ENCODE measurements around the gene ZNF227. TPM values are rescaled to one million over a fixed set of nuclear protein-coding genes. Genes with fewer than 3 reads are reported as not detected.

ZNF227 gene
- total RNA-seq, 1 donor from 2014 or later, result 18.2 TPM

- TF ChIP-seq CTCF (IDR thresholded peaks at IDR 0.05; ENCODE audit: insufficient read depth, low read depth, low read length) (no peak), EZH2 (IDR thresholded peaks at IDR 0.05; ENCODE audit: insufficient read depth, low read length) (no peak)
- Histone ChIP-seq H3K27ac (ENCODE audit: low read depth, low read length) (no peak overlapping the region), H4K20me1 (ENCODE audit: insufficient read depth, low read length) (no peaks in the 10 kb centered on the region), H3K4me3 (ENCODE audit: insufficient read depth, low read depth, low read length) (no peak overlapping the region), H2AFZ (ENCODE audit: low read depth, low read length) (no peak overlapping the region), H3K36me3 (ENCODE audit: insufficient read depth, low read length) (no peaks in the 10 kb centered on the region), H3K9me3 (ENCODE audit: insufficient read depth, low read depth, low read length) (no peaks in the 10 kb centered on the region), H3K79me2 (ENCODE audit: insufficient read depth, low read length) (no peaks in the 10 kb centered on the region), H3K4me2 (ENCODE audit: low read length) (no peak overlapping the region), H3K27me3 (ENCODE audit: insufficient read depth, low read length) (no peaks in the 10 kb centered on the region), H3K4me1 (ENCODE audit: insufficient read depth, low read length) (no peaks in the 10 kb centered on the region), H3K9ac (ENCODE audit: low read length) (no peak overlapping the region)
- Mint-ChIP-seq H3K27ac (ENCODE audit: unreplicated experiment) (no peak overlapping the region), H3K36me3 (ENCODE audit: low read depth, unreplicated experiment) (peaks cover 2% of the 10 kb centered on the region), H3K9me3 (ENCODE audit: unreplicated experiment) (peaks cover 2% of the 10 kb centered on the region), H3K27me3 (ENCODE audit: low read depth, unreplicated experiment) (no peaks in the 10 kb centered on the region), H3K4me1 (ENCODE audit: low read depth, unreplicated experiment) (no peaks in the 10 kb centered on the region), H3K4me3 (ENCODE audit: unreplicated experiment) (no peak overlapping the region)
- DNase-seq (ENCODE audit: low read depth) (no peak), FAIRE-seq (no peak)
Measured at GRCh38 chr19:44192127-44192526, 20.2 kb upstream of the ZNF227 start.

GRCh38 chr19:44196772-44197171, 15.6 kb upstream of the ZNF227 start:
- no peak for FAIRE-seq
- DNase-seq (ENCODE audit: low read depth), result no peak
- no peak overlapping the region for H3K4me3 Mint-ChIP-seq (ENCODE audit: unreplicated experiment)
- TF ChIP-seq CTCF (IDR thresholded peaks at IDR 0.05; ENCODE audit: insufficient read depth, low read depth, low read length) (no peak), EZH2 (IDR thresholded peaks at IDR 0.05; ENCODE audit: insufficient read depth, low read length) (no peak)
- no peak overlapping the region for H3K27ac Mint-ChIP-seq (ENCODE audit: unreplicated experiment)
- no peaks in the 10 kb centered on the region for H3K4me1 Mint-ChIP-seq (ENCODE audit: low read depth, unreplicated experiment)
- no peaks in the 10 kb centered on the region for H4K20me1 ChIP-seq (ENCODE audit: insufficient read depth, low read length)
- H3K27me3 ChIP-seq (ENCODE audit: insufficient read depth, low read length), result no peaks in the 10 kb centered on the region
- H3K36me3 ChIP-seq (ENCODE audit: insufficient read depth, low read length), result no peaks in the 10 kb centered on the region
- no peak overlapping the region for H3K9ac ChIP-seq (ENCODE audit: low read length)
- H3K4me3 ChIP-seq (ENCODE audit: insufficient read depth, low read depth, low read length), result no peak overlapping the region
- no peaks in the 10 kb centered on the region for H3K4me1 ChIP-seq (ENCODE audit: insufficient read depth, low read length)
- H3K9me3 ChIP-seq (ENCODE audit: insufficient read depth, low read depth, low read length), result no peaks in the 10 kb centered on the region
- H2AFZ ChIP-seq (ENCODE audit: low read depth, low read length), result no peak overlapping the region
- no peaks in the 10 kb centered on the region for H3K79me2 ChIP-seq (ENCODE audit: insufficient read depth, low read length)
- H3K9me3 Mint-ChIP-seq (ENCODE audit: unreplicated experiment), result no peaks in the 10 kb centered on the region
- H3K27ac ChIP-seq (ENCODE audit: low read depth, low read length), result no peak overlapping the region
- peaks cover 2% of the 10 kb centered on the region for H3K36me3 Mint-ChIP-seq (ENCODE audit: low read depth, unreplicated experiment)
- H3K4me2 ChIP-seq (ENCODE audit: low read length), result no peak overlapping the region
- H3K27me3 Mint-ChIP-seq (ENCODE audit: low read depth, unreplicated experiment), result no peaks in the 10 kb centered on the region

- H3K36me3 ChIP-seq (ENCODE audit: insufficient read depth, low read length), result no peaks in the 10 kb centered on the region
- FAIRE-seq (no peak), DNase-seq (ENCODE audit: low read depth) (peak; percentile 2)
- H3K4me2 ChIP-seq (ENCODE audit: low read length), result no peak overlapping the region
- TF ChIP-seq EZH2 (IDR thresholded peaks at IDR 0.05; ENCODE audit: insufficient read depth, low read length) (no peak), CTCF (IDR thresholded peaks at IDR 0.05; ENCODE audit: insufficient read depth, low read depth, low read length) (no peak)
- no peak overlapping the region for H3K27ac Mint-ChIP-seq (ENCODE audit: unreplicated experiment)
- no peak overlapping the region for H3K9ac ChIP-seq (ENCODE audit: low read length)
- H3K4me1 ChIP-seq (ENCODE audit: insufficient read depth, low read length), result no peaks in the 10 kb centered on the region
- H3K27ac ChIP-seq (ENCODE audit: low read depth, low read length), result no peak overlapping the region
- H2AFZ ChIP-seq (ENCODE audit: low read depth, low read length), result no peak overlapping the region
- H3K4me3 ChIP-seq (ENCODE audit: insufficient read depth, low read depth, low read length), result no peak overlapping the region
- H3K9me3 ChIP-seq (ENCODE audit: insufficient read depth, low read depth, low read length), result no peaks in the 10 kb centered on the region
- H3K27me3 ChIP-seq (ENCODE audit: insufficient read depth, low read length), result no peaks in the 10 kb centered on the region
- no peaks in the 10 kb centered on the region for H3K36me3 Mint-ChIP-seq (ENCODE audit: low read depth, unreplicated experiment)
- H3K4me3 Mint-ChIP-seq (ENCODE audit: unreplicated experiment), result no peak overlapping the region
- no peaks in the 10 kb centered on the region for H4K20me1 ChIP-seq (ENCODE audit: insufficient read depth, low read length)
- H3K4me1 Mint-ChIP-seq (ENCODE audit: low read depth, unreplicated experiment), result no peaks in the 10 kb centered on the region
- no peaks in the 10 kb centered on the region for H3K27me3 Mint-ChIP-seq (ENCODE audit: low read depth, unreplicated experiment)
- no peaks in the 10 kb centered on the region for H3K9me3 Mint-ChIP-seq (ENCODE audit: unreplicated experiment)
- no peaks in the 10 kb centered on the region for H3K79me2 ChIP-seq (ENCODE audit: insufficient read depth, low read length)
Measured at GRCh38 chr19:44202470-44202869, 9.9 kb upstream of the ZNF227 start.
